Head of caudate nucleus (tissue), 42 donors: Measurements from ENCODE around the gene RAP1GDS1.

Experiments used
- DNase-seq, 42 donors: peaks; one replicate each; pipeline versions ENCODE4 v3.0.0 to v3.0.0-alpha.2; 2020 to 2021; ENCODE audit warnings: mixed read lengths in 7 of 42
- intact Hi-C: fragments of 100-400 bp; cut with DNase I; formaldehyde crosslinking; loops from one replicate; pipeline ENCODE4 v1.15.0; 2022

RAP1GDS1 gene

DNA sequence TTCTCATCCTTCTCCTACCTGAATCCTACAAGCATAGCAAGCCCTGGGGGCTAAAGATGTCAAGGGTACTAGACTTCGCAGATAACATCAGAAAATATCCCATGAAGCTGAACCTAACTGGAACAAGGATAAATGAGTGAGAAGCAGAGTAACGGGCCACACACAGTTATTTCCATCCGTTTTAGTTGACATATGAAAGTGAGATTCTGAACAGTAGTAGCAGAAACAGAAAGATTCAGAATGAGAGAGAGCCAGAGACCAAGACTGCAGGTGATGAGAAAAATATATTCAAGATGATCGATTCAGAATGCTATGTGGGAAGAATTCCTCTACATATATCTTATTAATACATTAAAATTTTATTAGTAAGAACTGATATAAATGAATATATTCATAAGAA lies 232.1 kb downstream of the RAP1GDS1 start:
- intact Hi-C loops: no loop called here
- no peak for DNase-seq
